HUES64 (cell line): ENCODE data around the gene SLC48A1.

Experiments
- H3K27ac ChIP-seq: 2 replicates; pipeline ENCODE4 v1.7.0; 2013; ENCODE audit warnings: low read depth, low read length, inconsistent platforms
- H3K27me3 ChIP-seq: 2 replicates; pipeline ENCODE4 v1.6.1; 2013; ENCODE audit warnings: mild to moderate bottlenecking, low read length; ENCODE audit not compliant: insufficient read depth
- H3K36me3 ChIP-seq: 2 replicates; pipeline ENCODE4 v1.6.1; 2013; ENCODE audit warnings: mild to moderate bottlenecking, low read length; ENCODE audit not compliant: insufficient read depth
- H3K4me1 ChIP-seq: 2 replicates; pipeline ENCODE4 v1.6.1; 2013; ENCODE audit warnings: mild to moderate bottlenecking, low read length, moderate library complexity; ENCODE audit not compliant: insufficient read depth
- H3K4me3 ChIP-seq: 2 replicates; pipeline ENCODE4 v1.5.1; 2013; ENCODE audit warnings: mild to moderate bottlenecking, low read length, moderate library complexity
- H3K9ac ChIP-seq: 2 replicates; pipeline ENCODE4 v1.6.1; 2013; ENCODE audit warnings: mild to moderate bottlenecking, low read depth, low read length
- H3K9me3 ChIP-seq: 2 replicates; pipeline ENCODE4 v1.6.1; 2013; ENCODE audit warnings: low read depth, low read length; ENCODE audit not compliant: insufficient read depth
- WGBS: fragments of 150-250, 120-280 bp; methylation state at CpG from one replicate; pipeline ENCODE4 v1.1.7; 2013; ENCODE audit warnings: missing lambda C conversion rate; 5-methylcytosine and 5-hydroxymethylcytosine counted together

SLC48A1 gene

DNA sequence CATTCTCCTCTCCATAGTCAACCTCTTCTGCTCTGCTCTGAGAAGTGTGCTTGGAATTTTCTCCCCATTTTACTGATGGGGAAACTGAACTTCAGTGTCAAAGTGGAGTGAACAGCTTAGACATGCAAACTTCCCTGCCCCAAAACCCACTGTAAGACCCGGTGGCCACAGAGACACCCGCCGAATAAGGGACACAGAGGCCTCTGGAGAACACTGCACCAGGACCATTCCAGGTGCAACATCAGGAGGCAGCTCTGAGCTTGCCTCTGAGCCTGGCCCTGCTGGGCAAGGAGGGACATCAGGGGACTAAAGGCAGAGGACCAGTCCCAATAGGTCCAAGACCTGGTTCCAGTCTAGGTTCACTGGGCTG lies 45.0 kb downstream of the SLC48A1 start:
- Histone ChIP-seq H3K9ac (no peak overlapping the region), H3K9me3 (no peaks in the 10 kb centered on the region), H3K27me3 (no peaks in the 10 kb centered on the region), H3K36me3 (peaks cover 12% of the 10 kb centered on the region; the same call in 1 of the 2 replicates), H3K4me3 (peak overlapping the region; percentile 70), H3K27ac (no peak overlapping the region), H3K4me1 (peaks cover 60% of the 10 kb centered on the region)
- WGBS, result 92% methylated on average over 3 of the region's 3 CpGs

DNA sequence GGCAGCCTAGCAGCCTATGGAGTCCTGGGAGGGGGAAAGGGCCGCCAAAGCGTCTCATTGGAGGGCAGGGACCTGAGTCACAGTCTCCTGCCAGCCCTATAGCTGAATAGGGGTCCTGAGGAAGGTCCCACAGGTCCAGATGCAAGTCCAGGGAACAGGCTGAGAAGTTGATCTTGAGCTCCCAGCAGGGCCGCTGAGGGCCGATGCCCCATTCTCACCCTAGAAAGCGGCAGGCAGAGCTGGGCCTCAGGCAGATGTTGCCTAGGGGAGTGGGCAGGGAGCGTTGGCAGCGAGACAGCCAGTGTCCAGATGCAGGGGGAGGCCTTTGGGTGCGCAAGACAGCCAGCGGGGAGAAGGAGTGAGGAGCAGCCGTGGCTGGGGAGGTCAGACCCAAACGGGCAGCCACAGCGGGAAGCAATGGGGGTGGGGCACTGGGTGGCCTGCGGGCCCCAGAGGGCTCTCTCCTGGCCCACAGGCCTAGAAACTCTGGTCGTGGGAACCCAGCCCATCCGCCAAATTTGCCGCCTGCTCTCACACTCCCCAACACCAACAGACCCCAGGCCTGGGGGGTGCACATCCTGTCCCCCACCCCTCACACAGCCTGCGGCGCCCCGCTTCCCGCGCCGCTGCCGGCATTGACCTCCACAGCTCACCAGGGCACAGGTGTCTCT lies 45.6 kb downstream of the SLC48A1 start:
- WGBS, result 21% methylated on average over 23 of the region's 23 CpGs
- no peaks in the 10 kb centered on the region for H3K9me3 ChIP-seq
- peaks cover 55% of the 10 kb centered on the region for H3K4me1 ChIP-seq
- H3K27ac ChIP-seq, result peak overlapping the region; percentile 76; the same call in 1 of the 2 replicates
- H3K9ac ChIP-seq, result peak overlapping the region; percentile 82
- H3K27me3 ChIP-seq, result no peaks in the 10 kb centered on the region
- H3K36me3 ChIP-seq, result peaks cover 12% of the 10 kb centered on the region; the same call in 1 of the 2 replicates
- H3K4me3 ChIP-seq, result peak overlapping the region; percentile 70

DNA sequence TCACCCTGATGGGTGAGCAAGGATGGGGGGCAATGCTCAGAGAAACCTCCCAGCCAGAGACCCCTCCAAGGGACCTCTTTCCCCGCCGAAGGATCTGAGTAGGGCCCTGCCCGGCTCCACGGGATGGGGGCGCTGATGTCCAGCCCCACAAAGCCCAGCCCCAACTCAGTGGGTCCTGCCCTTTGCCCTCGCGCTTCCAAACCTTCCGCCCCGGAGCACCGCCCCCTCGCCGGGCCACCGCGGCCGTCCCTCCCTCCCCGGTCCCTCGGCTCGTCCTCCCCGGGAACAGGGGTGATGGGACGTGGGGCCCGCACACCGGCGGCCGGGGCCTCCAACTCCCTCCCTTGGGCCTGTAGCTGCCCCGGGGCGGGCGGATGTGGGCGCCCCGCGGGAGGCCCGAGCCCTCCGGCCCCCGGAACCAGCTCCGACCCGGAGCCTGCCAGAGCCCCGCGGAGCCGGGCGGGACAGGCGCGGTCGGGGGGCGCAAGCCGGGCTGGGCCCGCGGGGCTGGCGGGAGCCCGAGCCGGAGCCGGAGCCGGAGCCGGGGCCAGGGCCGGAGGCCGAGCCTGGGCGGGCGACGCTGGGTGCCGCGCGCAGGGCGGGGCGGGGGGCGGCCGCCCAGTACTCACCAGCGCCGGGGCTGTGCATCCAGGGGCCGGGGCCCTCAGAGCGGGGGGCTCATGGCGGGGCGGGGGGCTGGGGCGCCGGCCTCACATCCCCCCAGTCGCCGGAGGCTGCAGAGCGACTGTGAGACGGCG lies 46.3 kb downstream of the SLC48A1 start:
- Histone ChIP-seq H3K27me3 (no peaks in the 10 kb centered on the region), H3K4me1 (peaks cover 48% of the 10 kb centered on the region), H3K9ac (peak overlapping the region; percentile 82), H3K4me3 (peak overlapping the region; percentile 70), H3K9me3 (no peaks in the 10 kb centered on the region), H3K27ac (peak overlapping the region; percentile 91; the same call in 1 of the 2 replicates), H3K36me3 (peaks cover 12% of the 10 kb centered on the region; the same call in 1 of the 2 replicates)
- under 1% methylated on average over 77 of the region's 77 CpGs for WGBS

DNA sequence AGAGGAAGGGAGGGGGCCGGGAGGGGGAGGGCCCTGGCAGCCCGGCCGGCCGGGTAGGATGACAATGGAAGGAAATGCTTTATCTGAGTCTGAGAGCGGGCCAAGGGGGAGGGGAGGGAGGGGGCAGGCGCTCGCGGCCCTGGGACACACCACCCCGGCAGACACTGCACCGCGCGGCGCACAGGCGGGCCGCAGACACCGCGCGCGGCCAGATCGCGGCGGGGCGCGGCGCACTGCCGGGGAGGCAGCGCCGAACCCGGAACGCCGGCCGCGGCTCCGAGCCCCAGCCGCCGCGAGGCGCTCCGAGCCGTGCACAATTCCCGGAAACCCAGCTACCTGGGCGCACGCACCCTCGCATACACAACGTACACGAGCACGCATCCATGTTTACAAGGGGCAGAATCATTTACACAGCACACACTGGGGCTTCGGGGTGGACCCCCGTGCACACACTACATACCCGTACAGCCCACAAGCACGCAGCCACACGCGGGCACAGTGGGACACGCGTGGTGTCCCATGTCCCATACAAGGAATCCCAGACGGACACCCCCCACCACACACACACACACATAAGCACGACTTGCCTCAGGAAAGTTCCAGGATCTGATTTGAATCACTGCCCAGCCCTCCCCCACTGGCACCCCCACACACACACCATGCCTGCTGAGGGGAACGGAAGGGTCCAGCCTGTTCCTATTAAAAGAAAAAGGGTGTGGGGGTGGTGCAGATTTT lies 47.0 kb downstream of the SLC48A1 start, which contains the start of gene HDAC7:
Gene HDAC7 (minus strand): TSS at position 8 of the 735 bp plus-strand sequence. CDS start 118 bp downstream, outside the sequence.
- under 1% methylated on average over 57 of the region's 58 CpGs for WGBS
- Histone ChIP-seq H3K9me3 (no peaks in the 10 kb centered on the region), H3K9ac (peak within 1 kb of the TSS; percentile 97), H3K27me3 (no peaks in the 10 kb centered on the region), H3K36me3 (peaks cover 7% of the 10 kb centered on the region; the same call in 1 of the 2 replicates), H3K4me1 (peaks cover 48% of the 10 kb centered on the region), H3K27ac (peak within 1 kb of the TSS; percentile 91), H3K4me3 (peak within 1 kb of the TSS; percentile 70)

DNA sequence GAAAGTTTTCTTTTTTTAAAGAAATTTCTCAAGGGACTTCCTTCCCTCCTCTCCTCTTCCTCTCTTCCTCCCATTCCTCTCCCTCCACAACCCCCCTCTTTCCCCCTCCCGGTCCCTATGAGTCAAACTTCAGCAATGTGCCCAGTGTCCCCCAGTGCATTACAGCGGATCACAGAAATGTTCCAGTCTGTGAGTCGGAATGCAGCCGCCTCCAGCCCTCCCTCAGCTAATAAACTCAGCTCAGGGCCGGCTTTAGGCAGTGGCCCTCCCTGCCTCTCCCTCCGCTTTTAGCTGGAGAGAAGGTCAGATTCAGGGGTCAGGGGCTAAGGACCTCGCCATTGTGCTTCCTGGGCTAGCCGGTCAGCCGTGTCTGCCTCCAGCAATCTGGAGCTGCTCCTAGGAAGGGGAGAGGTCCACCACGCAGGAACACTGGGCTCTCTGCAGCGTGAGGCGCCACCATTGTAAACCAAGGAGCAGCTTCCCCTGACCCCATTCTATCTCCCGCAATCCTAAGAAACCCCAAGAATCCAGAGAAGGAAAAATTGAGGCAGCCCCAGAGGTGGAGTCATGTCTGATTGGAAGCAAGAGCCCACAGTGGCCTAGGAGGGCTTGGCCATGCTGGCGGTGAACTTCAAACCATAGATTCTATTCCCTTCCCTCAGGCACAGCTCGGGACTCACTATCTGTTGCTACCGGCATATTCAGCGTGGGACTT lies 47.8 kb downstream of the SLC48A1 start:
- peak overlapping the region; percentile 91 for H3K27ac ChIP-seq
- H3K4me3 ChIP-seq, result peak overlapping the region; percentile 70
- H3K4me1 ChIP-seq, result peaks cover 51% of the 10 kb centered on the region
- 27% methylated on average over 17 of the region's 17 CpGs for whole genome bisulfite sequencing
- peaks cover 7% of the 10 kb centered on the region; the same call in 1 of the 2 replicates for H3K36me3 ChIP-seq
- no peaks in the 10 kb centered on the region for H3K27me3 ChIP-seq
- no peaks in the 10 kb centered on the region for H3K9me3 ChIP-seq
- H3K9ac ChIP-seq, result peak overlapping the region; percentile 97

DNA sequence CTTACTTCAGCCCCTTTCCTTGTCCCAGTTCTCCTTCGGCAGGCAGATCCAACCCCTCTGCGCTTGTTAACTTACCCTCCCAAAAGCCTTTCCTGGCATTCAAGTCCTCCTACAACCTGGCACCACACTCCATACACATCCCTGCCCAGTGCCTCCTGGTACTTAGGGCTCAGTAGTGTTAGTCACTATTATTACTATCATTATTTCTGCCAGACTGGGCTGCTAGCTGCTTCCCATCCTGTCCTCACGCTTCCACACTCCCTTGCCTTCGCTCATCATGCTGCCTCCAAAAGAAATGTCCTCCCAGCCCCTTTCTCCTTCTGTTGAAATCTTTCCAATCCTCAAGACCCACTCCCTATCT lies 48.3 kb downstream of the SLC48A1 start:
- WGBS, result 86% methylated on average over 4 of the region's 4 CpGs
- H3K4me1 ChIP-seq, result peaks cover 49% of the 10 kb centered on the region
- H3K36me3 ChIP-seq, result peaks cover 7% of the 10 kb centered on the region; the same call in 1 of the 2 replicates
- peak overlapping the region; percentile 97; the same call in 1 of the 2 replicates for H3K9ac ChIP-seq
- H3K27me3 ChIP-seq, result no peaks in the 10 kb centered on the region
- H3K9me3 ChIP-seq, result no peaks in the 10 kb centered on the region
- H3K27ac ChIP-seq, result peak overlapping the region; percentile 91
- H3K4me3 ChIP-seq, result peak overlapping the region; percentile 70; the same call in 1 of the 2 replicates

DNA sequence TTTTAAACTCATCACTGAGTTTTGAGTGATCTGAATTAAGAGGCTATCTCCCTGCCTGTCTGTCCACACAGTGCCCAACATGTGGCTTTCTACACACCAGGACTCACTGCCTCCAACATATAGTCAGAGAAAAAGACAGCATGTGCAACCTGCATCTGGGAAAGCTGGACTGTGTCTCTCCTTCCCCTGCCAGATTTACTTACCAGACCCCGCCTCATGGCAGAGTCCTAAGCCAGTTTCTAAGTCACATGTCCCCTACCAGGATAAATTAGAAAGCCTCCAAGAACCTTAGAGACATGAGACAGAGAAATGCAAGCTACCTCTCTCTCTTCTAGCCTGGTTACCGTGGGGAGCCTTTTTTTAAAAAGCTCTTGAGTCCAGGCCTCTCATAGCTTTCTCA lies 49.4 kb downstream of the SLC48A1 start:
- H3K27ac ChIP-seq, result no peak overlapping the region
- no peaks in the 10 kb centered on the region for H3K9me3 ChIP-seq
- no peak overlapping the region for H3K4me3 ChIP-seq
- peaks cover 40% of the 10 kb centered on the region for H3K4me1 ChIP-seq
- H3K9ac ChIP-seq, result no peak overlapping the region
- H3K36me3 ChIP-seq, result peaks cover 7% of the 10 kb centered on the region; the same call in 1 of the 2 replicates
- 70% methylated on average over 2 of the region's 2 CpGs for WGBS
- no peaks in the 10 kb centered on the region for H3K27me3 ChIP-seq

DNA sequence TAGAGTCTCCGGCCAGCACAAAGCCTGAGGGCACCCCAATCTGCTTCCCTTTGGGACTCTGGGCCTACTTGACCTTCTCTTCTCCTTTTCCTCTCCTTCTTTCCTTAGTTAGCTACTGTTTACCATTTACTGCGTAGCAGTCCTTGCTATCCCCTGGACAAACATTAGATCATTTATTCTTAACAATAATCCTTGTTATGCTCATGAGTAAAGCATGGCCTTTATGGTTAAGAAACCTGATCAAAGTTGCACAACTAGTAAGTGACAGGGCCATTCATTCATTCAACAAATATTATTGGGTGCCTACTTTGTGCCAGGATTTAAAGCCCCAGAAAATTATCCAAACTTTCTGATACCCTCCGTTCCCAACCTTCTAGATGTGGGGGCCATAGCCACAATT lies 49.8 kb downstream of the SLC48A1 start:
- Histone ChIP-seq H3K27ac (no peak overlapping the region), H3K9ac (no peak overlapping the region), H3K4me3 (no peak overlapping the region), H3K36me3 (peaks cover 5% of the 10 kb centered on the region; the same call in 1 of the 2 replicates), H3K27me3 (no peaks in the 10 kb centered on the region), H3K4me1 (peaks cover 35% of the 10 kb centered on the region), H3K9me3 (no peaks in the 10 kb centered on the region)
- WGBS, result 90% methylated on average over 3 of the region's 3 CpGs

DNA sequence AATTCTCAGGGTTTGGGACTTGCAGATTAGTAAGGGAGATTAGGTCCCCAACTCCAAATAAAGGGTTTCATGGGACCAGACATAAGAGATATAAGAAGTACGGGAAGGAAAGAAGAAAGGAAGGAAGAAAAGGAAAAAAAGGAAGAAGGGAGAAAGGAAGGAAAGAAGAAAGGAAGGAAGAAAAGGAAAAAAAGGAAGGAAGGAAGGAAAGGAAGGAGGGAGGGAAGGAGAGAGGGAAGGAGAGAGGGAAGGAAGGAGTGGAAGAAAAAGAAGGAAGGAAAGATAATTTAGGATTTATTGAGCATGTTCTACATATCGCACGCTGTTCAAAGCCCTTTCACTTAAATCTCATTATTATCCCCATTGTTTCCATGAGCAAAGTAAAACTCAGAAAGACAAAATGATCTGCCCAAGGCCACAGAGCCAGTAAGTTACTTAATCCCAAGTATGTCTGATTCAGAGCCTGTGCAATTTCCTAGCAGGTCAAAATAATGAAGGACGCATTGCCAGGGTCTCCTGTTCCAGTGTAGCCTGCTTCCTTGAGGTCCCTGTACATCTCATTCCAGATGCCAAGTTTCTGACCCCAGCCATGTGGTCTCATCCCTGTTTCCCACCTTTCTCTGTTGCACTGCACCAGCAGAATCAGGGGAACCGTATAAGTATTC lies 50.5 kb downstream of the SLC48A1 start:
- 96% methylated on average over 5 of the region's 5 CpGs for WGBS
- Histone ChIP-seq H3K9me3 (no peaks in the 10 kb centered on the region), H3K4me3 (no peak overlapping the region), H3K27me3 (no peaks in the 10 kb centered on the region), H3K36me3 (no peaks in the 10 kb centered on the region), H3K4me1 (peaks cover 28% of the 10 kb centered on the region), H3K27ac (no peak overlapping the region), H3K9ac (no peak overlapping the region)

DNA sequence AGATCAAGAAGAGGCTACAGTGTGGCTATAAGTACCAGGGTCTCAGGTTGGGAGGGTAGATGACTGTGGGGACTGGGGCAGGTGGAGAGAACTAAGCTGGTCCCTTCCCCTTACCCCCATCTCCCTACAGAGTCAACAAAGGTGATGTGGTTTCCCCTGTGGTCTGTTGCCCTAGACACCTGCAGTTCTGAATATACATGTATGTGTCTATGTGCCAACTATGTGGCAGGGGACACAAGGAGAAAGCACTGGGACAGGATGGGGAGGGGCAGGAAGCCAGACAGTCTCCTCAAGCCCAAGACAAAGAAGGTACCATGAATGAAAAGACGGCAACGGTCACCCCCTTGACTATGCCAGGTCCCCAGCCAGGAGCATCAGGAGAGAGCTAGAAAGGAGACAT lies 51.2 kb downstream of the SLC48A1 start:
- Histone ChIP-seq H3K9me3 (no peaks in the 10 kb centered on the region), H3K36me3 (no peaks in the 10 kb centered on the region), H3K9ac (no peak overlapping the region), H3K4me3 (no peak overlapping the region), H3K27ac (no peak overlapping the region), H3K27me3 (no peaks in the 10 kb centered on the region), H3K4me1 (peaks cover 30% of the 10 kb centered on the region)
- WGBS, result 79% methylated on average over 2 of the region's 2 CpGs
